ENCODE data around the gene AFF3.

DNA sequence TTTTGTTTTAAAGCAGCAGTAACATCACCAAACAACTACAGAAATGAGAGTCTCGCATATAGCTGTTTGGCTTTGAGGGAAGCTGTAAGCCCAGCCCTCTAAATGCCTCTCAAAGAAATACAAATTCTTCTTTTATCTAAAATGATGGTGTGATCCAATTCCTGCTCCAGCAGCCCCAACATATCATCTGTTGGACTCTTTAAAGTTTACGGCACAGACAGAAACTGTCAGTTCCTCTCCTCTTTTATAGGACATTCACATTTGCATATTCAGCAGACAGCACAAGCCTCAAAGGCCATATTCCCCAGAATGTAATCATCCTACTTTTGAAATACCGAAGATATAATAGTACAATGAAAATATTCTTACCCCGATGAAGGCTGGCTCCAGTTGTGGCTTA is 435.7 kb downstream of the AFF3 start:
- TF ChIP-seq POLR2A (IDR thresholded peaks at IDR 0.05) (no peak), POLR2AphosphoS5 (IDR thresholded peaks at IDR 0.05) (no peak)
- TF ChIP-seq, protein P1, sequence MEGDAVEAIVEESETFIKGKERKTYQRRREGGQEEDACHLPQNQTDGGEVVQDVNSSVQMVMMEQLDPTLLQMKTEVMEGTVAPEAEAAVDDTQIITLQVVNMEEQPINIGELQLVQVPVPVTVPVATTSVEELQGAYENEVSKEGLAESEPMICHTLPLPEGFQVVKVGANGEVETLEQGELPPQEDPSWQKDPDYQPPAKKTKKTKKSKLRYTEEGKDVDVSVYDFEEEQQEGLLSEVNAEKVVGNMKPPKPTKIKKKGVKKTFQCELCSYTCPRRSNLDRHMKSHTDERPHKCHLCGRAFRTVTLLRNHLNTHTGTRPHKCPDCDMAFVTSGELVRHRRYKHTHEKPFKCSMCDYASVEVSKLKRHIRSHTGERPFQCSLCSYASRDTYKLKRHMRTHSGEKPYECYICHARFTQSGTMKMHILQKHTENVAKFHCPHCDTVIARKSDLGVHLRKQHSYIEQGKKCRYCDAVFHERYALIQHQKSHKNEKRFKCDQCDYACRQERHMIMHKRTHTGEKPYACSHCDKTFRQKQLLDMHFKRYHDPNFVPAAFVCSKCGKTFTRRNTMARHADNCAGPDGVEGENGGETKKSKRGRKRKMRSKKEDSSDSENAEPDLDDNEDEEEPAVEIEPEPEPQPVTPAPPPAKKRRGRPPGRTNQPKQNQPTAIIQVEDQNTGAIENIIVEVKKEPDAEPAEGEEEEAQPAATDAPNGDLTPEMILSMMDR (IDR thresholded peaks at IDR 0.05): no peak
